Right lobe of liver (tissue), 4 donors: ENCODE measurements around the gene DLG2.

Experiments used
- POLR2A ChIP-seq: fragments of 450-650 bp; IDR thresholded peaks from one replicate; pipeline ENCODE4 v1.6.1; 2017; ENCODE audit warnings: antibody characterized with exemption, mild to moderate bottlenecking
- TF ChIP-seq, protein P1 (sequence below), 4 donors: fragments of 200-600 bp in 3 of 4; fragments of 450-650 bp in 1 of 4; IDR thresholded peaks; one replicate each; pipeline versions ENCODE4 v1.5.1 to v1.8.0; 2016 to 2022; ENCODE audit warnings: antibody characterized with exemption in 4 of 4, mild to moderate bottlenecking in 2 of 4
- donor health status: DM: no; HTN: no; CAD: no.
- donor health status: DM: no; HTN: no; CAD: no.
- donor health status: DM: no; HTN: yes; CAD: no.

DNA sequence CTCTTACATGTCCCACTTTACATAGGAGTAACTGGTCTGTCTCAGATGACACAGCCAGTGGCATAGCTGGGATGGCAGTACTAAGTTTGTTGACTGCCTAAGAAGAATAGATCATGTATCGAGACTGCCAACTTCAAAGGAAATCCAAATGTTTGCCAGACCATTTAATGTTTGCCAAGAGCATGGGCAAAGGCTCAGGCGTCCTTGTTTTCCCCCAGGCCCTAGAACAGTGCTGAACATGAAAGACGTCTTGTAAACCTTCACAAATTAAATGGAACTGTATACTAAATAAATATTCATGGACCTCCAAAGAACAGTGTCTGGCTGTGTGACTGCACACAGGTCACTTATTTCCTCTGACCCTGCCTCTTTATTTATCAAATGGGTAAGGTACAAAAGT is 2106.3 kb downstream of the DLG2 start:
- TF ChIP-seq, protein P1, sequence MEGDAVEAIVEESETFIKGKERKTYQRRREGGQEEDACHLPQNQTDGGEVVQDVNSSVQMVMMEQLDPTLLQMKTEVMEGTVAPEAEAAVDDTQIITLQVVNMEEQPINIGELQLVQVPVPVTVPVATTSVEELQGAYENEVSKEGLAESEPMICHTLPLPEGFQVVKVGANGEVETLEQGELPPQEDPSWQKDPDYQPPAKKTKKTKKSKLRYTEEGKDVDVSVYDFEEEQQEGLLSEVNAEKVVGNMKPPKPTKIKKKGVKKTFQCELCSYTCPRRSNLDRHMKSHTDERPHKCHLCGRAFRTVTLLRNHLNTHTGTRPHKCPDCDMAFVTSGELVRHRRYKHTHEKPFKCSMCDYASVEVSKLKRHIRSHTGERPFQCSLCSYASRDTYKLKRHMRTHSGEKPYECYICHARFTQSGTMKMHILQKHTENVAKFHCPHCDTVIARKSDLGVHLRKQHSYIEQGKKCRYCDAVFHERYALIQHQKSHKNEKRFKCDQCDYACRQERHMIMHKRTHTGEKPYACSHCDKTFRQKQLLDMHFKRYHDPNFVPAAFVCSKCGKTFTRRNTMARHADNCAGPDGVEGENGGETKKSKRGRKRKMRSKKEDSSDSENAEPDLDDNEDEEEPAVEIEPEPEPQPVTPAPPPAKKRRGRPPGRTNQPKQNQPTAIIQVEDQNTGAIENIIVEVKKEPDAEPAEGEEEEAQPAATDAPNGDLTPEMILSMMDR (IDR thresholded peaks at IDR 0.05), result no peak
- no peak for TF ChIP-seq POLR2A
